Measurements from ENCODE around the gene MED23.
"Not testable (repeated sequence)": the region's sequence is repeated elsewhere in the genome, so short reads cannot be mapped to it uniquely, and the experiment has no call there.

The MED23 gene

DNA sequence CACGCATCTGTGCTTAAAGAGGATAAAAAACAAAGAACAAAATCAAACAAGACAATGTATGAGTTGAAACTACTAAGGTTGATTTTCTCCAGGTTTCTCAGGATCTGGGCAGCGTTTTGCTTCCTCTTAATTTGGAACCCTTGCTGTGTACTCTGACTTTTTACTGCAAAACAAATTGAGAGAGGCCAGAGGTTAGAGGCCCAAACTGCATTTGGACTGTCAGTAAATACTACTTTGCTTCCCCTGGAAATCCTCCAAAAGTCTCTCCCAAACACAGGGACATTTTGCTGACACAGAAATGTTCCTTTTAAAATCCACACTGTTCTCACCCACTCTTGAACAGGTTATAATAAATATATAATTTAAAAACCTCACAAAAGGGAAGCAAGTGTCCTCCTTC lies 53.9 kb downstream of the MED23 start:
- DNase-seq = no peak

DNA sequence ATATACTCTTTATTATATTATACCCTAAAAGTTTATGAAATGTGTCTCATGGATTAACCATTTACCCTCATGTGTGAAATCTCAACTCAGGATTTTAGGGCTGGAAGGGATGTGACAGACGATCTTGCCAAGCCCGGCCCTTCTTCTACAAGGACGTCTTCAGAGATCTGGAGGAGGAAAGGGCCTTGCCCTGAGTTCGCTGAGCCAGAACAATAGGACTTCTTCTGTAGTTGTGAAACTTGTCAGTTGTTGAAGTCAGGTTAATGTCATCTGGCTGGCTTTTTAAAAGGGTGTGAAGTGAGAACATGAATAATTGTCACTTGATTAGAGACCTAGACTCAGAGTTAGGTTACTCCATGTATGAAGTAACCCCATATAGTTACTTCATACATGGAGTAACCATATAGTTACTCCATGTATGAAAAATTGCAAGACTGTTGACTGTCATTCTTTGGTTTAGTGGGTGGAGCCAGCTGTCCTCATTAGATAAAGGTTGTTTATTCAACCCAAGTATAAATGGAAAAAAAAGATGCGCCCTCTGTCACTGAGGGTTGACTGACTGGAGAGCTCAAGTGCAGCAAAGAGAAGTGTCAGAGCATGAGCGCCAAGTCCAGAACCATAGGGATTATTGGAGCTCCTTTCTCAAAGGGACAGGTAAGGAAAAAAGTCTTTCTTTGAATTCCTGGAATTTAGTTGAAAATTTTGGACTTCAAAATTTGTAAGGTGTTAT lies 55.2 kb downstream of the MED23 start, which contains the start of gene ARG1:
ARG1 (plus strand) TSS at position 541 of the 730 bp plus-strand sequence; CDS start at position 598, 57 bp downstream.
- no peak for DNase-seq

DNA sequence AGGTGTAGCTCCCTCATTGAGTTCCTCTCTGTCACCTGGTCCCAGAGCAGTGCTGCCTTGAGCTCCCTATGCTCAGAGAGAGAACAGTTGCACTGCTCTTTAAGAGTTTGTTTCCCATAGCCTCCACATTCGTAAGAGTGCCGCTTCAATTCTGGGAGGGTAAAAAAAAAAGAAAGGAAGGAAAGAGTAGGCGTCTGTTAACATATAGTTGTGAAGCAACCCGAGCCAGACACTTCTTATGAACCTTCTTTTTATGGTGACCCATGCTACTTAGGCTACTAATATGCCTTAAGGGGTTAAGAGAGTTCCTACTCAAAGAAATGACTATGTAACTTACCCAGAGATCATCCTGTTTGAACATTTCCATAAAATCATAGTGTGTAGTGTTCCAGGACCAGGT lies 59.3 kb downstream of the MED23 start:
- DNase-seq = no peak

DNA sequence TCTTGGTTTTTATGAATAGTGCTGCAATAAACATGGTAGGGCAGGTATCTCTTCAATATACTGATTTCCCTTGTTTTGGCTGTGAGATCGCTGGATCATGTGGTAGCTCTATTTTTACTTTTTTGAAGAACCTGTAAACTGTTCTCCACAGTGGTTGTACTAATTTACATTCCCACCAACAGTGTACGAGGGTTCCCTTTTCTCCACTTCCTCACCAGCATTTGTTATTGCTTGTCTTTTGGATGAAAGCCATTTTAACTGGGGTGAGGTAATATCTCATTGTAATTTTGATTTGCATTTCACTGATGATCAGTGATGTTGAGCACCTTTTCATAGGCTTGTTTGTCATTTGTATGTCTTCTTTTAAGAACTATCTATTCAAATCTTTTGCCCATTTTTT lies 63.0 kb downstream of the MED23 start:
- DNase-seq = no peak

DNA sequence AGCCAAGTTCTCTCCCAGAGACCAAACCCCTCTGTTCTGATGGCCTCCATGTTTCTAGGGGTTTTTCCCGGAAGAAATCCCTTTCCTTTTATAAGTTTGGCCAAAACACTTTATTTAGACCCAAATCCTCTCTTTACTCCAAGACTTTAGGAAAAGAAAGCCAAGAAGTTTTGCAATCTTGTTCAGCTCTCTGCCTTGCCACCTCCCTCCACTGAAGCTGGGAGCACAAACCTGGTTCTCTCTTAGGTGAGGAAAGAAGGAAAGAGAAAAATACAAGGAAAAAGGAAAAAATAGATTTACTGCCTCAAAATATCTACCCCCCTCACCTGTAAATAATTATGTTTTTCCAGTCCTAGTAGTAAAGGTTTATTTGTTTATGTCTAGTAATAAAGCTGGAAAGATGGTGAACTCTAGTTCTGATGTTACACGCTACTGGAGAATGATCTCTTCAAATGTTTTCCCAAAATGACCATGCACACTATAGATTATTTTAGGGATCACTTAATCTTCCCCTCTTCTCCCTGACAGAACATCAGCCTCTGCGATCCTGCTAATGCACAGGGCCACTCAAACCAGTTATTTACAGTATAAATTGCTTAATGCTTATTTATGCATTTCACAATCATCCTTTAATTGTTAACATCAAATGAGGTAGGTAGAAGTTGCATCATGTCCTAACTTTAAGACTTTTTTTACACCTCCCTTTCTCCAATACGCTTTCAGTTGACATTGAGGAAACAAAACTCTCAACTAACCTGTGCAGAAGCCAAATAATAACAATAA lies 65.9 kb downstream of the MED23 start:
- no peak for DNase-seq

DNA sequence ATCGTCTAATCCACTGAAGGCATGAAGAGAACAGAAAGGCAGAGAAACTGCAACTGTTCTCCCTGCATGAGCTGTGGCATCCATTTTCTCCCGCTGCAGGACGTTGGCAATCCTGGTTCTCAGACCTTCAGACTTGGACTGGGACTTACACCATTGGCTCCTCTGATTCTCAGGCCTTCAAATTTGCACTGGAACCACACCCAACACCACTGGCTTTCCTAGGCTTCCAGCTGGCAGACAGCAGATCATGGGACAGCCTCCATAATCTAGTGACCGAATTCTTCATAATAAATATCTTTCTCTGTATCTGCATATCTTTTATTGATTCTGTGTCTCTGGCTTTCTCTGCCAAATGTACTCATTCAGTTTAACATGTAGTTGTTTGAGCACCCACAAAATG lies 69.1 kb downstream of the MED23 start:
- no peak for DNase-seq

DNA sequence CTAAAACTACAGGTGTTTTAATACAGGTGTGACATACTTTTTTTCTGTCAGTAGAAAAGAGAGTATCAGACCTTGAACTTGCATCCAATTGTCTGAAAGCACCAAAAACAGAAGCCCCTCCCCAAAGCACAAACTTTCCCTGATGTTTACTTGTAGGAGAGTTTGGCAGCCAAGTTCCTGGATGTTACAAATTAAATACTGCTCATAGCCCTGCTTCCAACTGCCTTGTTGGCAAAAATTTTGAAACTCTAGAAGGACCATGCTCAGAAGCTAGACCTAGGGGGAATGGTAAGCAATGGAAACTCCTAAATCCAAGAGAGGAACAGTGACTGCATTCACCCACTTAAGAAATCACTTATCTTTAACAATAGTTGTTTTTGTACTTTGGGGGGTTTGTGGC lies 72.0 kb downstream of the MED23 start:
- DNase-seq = no peak

DNA sequence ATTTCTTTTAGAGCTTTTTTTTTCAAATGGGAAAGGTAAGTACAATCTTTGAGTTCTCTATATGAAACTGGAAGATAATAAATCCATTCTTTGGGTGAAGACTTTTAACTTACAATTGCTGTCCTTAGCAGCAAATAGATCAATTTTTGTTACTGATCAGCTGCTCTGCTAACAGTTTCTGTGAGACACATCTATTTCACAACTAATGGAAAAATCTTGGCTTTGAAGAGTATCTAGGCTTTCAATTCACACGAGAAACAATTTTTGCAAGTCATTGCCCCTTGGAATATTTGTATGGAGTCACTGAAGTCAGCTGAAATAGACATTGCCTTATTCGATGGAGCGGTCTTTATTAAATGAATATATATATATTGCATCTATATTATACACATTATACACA lies 75.5 kb downstream of the MED23 start:
- DNase-seq = no peak

DNA sequence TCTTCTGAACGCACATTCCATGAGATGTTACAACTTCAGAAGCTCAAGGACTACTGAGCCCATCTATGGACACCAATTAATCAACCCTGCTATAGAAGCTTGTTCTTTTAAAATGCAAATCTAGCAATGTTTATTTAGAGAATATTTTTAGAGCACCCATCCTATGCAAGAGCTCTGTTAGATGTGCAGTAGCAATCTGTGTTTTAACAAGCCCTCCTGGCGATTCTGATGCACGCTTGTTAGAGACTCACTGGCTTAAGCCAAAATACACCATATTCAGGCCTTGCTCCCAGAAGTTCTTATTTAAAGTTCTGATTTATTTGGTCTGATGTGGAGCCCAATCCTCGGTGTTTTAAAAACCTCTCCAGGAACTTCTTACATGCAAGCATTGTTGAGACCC lies 76.1 kb downstream of the MED23 start:
- DNase-seq = no peak

DNA sequence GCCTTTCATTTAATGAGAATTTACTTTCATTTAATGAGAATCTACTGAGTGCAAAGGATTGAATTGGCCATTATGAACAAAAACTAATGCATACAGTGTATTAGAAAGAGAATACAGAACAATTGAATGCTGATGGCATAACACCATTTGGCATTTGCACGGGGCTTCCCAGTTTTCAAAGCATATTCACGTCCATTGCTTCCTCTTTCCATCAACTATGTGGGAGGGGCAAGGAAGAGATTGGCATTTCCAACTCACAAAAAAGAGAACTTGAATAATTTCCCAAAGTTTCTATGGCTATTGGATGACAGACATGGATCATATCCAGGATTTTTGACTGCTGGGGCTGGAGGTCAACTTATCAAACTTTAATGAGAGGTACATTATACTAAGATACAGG lies 78.2 kb downstream of the MED23 start:
- DNase-seq = no peak

DNA sequence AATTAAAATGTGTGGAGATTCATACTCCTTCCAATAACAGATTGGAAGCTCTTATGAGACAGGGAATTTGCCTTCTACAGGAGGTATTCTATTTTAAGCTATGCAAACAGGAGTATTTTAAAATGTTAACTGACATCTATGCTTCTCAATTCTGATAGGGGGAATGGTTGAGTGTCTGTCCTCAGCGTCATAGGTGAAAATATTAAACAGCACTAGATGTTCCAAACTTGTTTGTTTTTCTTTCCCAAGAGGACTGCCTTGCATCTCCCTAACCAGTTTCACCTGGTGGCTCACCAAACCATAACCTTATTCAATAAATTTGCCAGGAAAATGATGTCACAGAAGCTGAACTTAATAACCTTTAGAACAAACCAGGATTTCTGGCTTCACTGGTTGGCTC lies 79.6 kb downstream of the MED23 start:
- no peak for DNase-seq

DNA sequence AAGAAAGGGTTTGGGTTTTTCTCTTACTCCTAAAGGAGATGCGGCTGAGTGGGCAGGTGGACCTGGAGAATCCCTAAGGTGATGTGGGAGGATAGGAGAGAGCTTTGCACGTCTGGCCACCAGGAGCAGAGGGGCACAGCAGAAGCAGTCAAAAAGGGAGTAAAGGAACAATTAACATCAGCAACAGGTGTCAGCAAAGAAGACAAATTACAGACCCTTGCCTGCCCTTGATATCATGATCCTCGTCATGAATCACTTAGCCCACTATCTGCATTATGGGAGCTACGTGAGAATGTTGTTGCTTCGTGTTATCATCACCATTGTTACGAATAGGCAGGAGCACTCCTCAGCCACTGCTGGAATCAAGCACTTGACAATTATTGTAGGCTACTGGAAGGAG lies 80.6 kb downstream of the MED23 start:
- no peak for DNase-seq

DNA sequence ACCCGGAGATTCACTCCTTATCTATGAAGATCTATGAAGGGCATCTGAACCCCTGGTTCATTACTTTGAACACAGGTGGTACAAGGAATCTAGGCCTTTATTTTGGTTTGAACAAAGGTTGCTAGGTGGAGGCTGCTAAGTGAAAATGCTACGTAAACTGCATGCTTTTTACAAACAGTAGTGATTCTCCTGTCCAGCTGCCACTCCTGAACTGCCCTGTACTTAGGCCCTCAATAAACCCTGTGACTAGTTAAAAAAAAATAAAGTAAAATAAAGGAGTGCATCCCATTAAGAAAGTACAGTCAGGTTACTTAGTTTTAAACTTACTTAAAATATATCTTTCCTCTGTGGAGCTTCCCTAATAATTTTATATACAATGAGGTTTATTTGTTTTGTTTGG lies 82.7 kb downstream of the MED23 start:
- no peak for DNase-seq

DNA sequence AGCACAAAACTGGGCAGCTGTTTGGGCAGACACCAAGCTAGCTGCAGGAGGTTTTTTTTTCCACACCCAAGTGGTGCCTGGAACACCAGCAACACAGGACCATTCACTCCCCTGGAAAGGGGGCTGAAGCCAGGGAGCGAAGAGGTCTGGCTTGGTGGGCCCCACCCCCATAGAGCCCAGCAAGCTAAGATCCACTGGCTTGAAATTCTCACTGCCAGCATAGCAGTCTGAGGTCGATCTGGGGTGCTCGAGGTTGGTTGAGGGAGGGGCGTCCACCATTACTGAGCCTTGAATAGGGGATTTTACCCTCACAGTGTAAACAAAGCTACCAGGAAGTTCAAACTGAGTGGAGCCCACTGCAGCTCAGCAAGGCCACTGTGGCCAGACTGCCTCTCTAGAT lies 89.4 kb downstream of the MED23 start:
- not testable (repeated sequence) for DNase-seq

DNA sequence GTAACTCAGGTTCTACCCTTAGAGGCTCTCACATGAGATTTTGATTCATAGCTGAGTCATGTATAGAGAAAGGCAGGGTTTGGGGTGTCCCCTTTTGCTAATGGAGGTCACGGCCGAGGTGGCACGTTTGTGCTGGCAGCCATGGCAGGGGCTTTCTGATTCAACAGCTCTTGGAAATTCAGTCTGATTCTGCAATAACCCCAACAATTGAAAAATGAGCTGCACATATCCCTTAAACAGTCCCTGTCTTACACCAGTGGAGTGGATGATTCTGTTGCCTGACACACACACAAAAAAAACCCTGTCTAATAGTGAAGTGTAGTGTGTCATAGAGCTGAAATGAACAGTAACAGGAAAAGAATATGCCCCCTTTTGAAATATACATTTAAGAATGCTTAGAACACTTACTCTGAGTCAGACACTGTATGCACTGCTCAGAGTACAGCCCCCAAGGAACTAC lies 95.4 kb downstream of the MED23 start:
- DNase-seq = peak; percentile 63

DNA sequence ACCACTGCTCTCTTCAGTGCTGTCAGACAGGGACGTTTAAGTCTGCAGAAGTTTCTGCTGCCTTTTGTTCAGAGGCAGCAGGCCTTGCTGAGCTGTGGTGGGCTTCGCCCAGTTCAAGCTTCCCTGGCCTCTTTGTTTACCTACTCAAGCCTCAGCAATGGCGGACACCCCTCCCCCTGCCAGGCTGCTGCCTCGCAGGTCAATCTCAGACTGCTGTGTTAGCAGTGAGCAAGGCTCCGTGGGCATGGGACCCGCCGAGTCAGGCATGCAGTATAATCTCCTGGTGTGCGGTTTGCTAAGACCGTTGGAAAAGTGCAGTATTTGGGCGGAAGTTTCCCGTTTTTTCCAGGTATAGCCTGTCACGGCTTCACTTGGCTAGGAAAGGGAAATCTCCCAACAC lies 96.4 kb downstream of the MED23 start:
- DNase-seq = not testable (repeated sequence)

DNA sequence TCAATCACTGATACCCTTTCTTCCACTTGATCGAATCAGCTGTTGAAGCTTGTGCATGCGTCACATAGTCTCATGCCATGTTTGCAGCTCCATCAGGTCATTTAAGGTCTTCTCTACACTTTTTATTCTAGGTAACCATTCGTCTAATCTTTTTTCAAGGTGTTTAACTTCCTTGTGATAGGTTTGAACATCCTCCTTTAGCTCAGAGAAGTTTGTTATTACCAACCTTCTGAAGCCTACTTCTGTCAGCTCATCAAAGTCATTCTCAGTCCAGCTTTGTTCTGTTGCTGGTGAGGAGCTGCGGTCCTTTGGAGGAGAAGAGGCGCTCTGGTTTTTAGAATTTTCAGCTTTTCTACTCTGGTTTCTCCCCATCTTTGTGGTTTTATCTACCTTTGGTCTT lies 97.1 kb downstream of the MED23 start:
- not testable (repeated sequence) for DNase-seq

DNA sequence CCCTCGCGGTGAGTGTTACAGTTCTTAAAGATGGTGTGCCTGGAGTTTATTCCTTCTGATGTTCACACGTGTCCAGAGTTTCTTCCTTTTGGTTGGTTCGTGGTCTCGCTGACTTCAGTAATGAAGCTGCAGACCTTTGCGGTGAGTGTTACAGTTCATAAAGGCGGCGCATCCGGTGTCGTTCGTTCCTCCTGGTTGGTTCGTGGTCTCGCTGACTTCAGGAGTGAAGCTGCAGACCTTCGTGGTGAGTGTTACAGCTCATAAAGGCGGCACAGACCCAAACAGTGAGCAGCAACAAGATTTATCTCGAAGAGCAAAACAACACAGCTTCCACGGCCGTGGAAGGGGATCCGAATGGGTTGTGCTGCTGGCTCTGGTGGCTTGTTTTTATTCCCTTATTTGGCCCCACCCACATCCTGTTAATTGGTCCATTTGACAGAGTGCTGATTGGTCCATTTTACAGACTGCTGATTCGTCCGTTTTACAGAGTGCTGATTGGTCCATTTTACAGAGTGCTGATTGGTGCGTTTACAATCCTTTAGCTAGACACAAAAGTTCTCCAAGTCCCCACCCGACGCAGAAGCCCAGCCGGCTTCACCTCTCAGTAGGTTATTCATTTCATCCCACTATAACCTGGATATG lies 103.2 kb downstream of the MED23 start:
- peak; percentile 14 for DNase-seq

DNA sequence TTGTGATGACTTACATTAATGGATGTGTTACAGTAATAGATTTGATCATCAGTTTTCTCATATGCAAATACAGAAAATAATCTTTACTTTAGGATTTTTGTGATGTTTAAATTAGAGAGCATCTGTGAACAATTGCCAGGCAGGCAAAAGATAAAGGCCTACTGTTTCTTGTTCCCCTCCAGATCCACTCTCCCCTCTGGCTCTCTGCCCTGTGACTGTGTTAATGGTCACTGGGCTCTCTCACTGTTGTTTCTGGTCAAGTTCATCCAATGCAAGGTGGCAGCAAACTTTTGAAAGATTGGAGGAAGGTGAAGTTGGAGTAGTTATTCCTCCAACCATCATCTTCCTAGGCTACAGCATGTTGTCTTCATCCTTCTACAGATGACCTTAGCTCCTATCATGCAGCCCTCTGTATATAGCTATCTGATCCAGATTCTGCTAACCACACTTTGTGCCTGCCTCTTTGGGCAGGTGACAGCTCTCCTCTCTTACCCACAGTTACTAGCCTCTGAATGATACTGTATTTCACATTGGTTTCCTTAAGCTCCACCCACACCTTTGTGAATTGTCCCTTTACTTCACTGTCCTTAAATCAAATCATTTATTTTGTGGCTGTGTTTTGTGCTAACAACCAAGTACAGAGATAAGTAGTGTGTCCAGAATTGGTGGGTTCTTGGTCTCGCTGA lies 103.9 kb downstream of the MED23 start:
- no peak for DNase-seq
